ENCODE data around the gene MOSPD3.

- TF ChIP-seq, protein P1, sequence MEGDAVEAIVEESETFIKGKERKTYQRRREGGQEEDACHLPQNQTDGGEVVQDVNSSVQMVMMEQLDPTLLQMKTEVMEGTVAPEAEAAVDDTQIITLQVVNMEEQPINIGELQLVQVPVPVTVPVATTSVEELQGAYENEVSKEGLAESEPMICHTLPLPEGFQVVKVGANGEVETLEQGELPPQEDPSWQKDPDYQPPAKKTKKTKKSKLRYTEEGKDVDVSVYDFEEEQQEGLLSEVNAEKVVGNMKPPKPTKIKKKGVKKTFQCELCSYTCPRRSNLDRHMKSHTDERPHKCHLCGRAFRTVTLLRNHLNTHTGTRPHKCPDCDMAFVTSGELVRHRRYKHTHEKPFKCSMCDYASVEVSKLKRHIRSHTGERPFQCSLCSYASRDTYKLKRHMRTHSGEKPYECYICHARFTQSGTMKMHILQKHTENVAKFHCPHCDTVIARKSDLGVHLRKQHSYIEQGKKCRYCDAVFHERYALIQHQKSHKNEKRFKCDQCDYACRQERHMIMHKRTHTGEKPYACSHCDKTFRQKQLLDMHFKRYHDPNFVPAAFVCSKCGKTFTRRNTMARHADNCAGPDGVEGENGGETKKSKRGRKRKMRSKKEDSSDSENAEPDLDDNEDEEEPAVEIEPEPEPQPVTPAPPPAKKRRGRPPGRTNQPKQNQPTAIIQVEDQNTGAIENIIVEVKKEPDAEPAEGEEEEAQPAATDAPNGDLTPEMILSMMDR (IDR thresholded peaks at IDR 0.05) = no peak
- TF ChIP-seq POLR2A (IDR thresholded peaks at IDR 0.05) = no peak
Measured at GRCh38 chr7:100649826-100650565, 37.7 kb downstream of the MOSPD3 start.

Data from gastroesophageal sphincter (tissue), 3 donors.